ENCODE measurements around the gene GGCX. TPM values are rescaled to one million over a fixed set of nuclear protein-coding genes. Genes with fewer than 3 reads are reported as not detected.
A peak's percentile ranks its signal among the peaks of the same experiment; 100 is the strongest.

The GGCX gene
- total and polyA plus RNA-seq, 2 of the 13 experiments (the other 11 are each of a cell fraction or from before 2014, with no cell fraction given): 72.5 to 103 TPM

GRCh38 chr2:85601771-85602475 lies 40.6 kb upstream of the GGCX start (continued):
- TF ChIP-seq ARID5B (CRISPR knock-in tag; IDR thresholded peaks at IDR 0.05): no peak; the same call in 1 of the 2 replicates
- peak; percentile 90 for TF ChIP-seq HNF4G (IDR thresholded peaks at IDR 0.05; ENCODE audit: borderline replicate concordance, low read depth, low read length)
- no peak; the same call in 1 of the 2 replicates for TF ChIP-seq HNF4G (CRISPR knock-in tag; IDR thresholded peaks at IDR 0.05; ENCODE audit: borderline replicate concordance, low read depth)
- TF ChIP-seq POGK (CRISPR knock-in tag; conservative IDR thresholded peaks at IDR 0.05): no peak
- no peak; the same call in none of the 2 replicates for TF ChIP-seq TGIF2 (CRISPR knock-in tag; IDR thresholded peaks at IDR 0.05)
- no peak for TF ChIP-seq AHDC1 (CRISPR knock-in tag; IDR thresholded peaks at IDR 0.05; ENCODE audit: borderline replicate concordance)
- 0 out of 2 replicates have a peak, but pooled peaks have one; percentile 29 for TF ChIP-seq CENPT (CRISPR knock-in tag; IDR thresholded peaks at IDR 0.05; ENCODE audit: low read depth)
- TF ChIP-seq MYPOP (CRISPR knock-in tag; IDR thresholded peaks at IDR 0.05): no peak
- no peak for TF ChIP-seq NONO (IDR thresholded peaks at IDR 0.05)
- TF ChIP-seq NONO (CRISPR knock-in tag; conservative IDR thresholded peaks at IDR 0.05): no peak

Data from HepG2 (cell line).